ENCODE results near the gene OXCT2. TPM values are rescaled to one million over a fixed set of nuclear protein-coding genes. Genes with fewer than 3 reads are reported as not detected.
"Not testable (repeated sequence)": the region's sequence is repeated elsewhere in the genome, so short reads cannot be mapped to it uniquely, and the experiment has no call there.

Gene OXCT2
- total RNA-seq, 1 donor from 2014 or later: 0.43 TPM

- Histone ChIP-seq H3K36me3 (no peaks in the 10 kb centered on the region), H3K27me3 (no peaks in the 10 kb centered on the region), H3K4me1 (no peaks in the 10 kb centered on the region), H3K4me3 (no peak overlapping the region), H3K9me3 (no peaks in the 10 kb centered on the region), H3K27ac (no peak overlapping the region)
- DNase-seq (peak; percentile 87), ATAC-seq (peak; percentile 96)
- peak; percentile 81 for TF ChIP-seq CTCF (IDR thresholded peaks at IDR 0.05)
- intact Hi-C loops (cut with DNase I): no loop called here
Measured at GRCh38 chr1:39799770-39800470, 28.8 kb upstream of the OXCT2 start.

GRCh38 chr1:39798859-39799769 is 28.0 kb upstream of the OXCT2 start:
- H3K4me1 ChIP-seq; H3K36me3 ChIP-seq; H3K27me3 ChIP-seq; H3K9me3 ChIP-seq; intact Hi-C loops (cut with DNase I): not testable (repeated sequence)
- H3K4me3 ChIP-seq: peak overlapping the region; percentile 16
- peak; percentile 79 for DNase-seq
- H3K27ac ChIP-seq: peak overlapping the region; percentile 53
- ATAC-seq: peak; percentile 93

- no peaks in the 10 kb centered on the region for H3K9me3 ChIP-seq
- ATAC-seq: no peak
- H3K36me3 ChIP-seq: no peaks in the 10 kb centered on the region
- no peak for TF ChIP-seq CTCF (IDR thresholded peaks at IDR 0.05)
- H3K27ac ChIP-seq: no peak overlapping the region
- DNase-seq: no peak
- intact Hi-C loops (cut with DNase I): no loop called here
- H3K4me1 ChIP-seq: no peaks in the 10 kb centered on the region
- H3K27me3 ChIP-seq: no peaks in the 10 kb centered on the region
- no peak overlapping the region for H3K4me3 ChIP-seq
Measured at GRCh38 chr1:39795651-39796050, 24.5 kb upstream of the OXCT2 start.

GRCh38 chr1:39791838-39792237 is 20.7 kb upstream of the OXCT2 start:
- Histone ChIP-seq H3K36me3 (no peaks in the 10 kb centered on the region), H3K27ac (no peak overlapping the region), H3K4me1 (no peaks in the 10 kb centered on the region), H3K27me3 (peaks cover 17% of the 10 kb centered on the region), H3K4me3 (no peak overlapping the region), H3K9me3 (no peaks in the 10 kb centered on the region)
- TF ChIP-seq CTCF (IDR thresholded peaks at IDR 0.05): no peak
- DNase-seq: no peak
- intact Hi-C loops (cut with DNase I): no loop called here
- no peak for ATAC-seq

- Histone ChIP-seq H3K4me3 (peak overlapping the region; percentile 58), H3K4me1 (no peaks in the 10 kb centered on the region), H3K27ac (peak overlapping the region; percentile 47), H3K36me3 (no peaks in the 10 kb centered on the region), H3K9me3 (no peaks in the 10 kb centered on the region), H3K27me3 (peaks cover 20% of the 10 kb centered on the region)
- TF ChIP-seq CTCF (IDR thresholded peaks at IDR 0.05): no peak
- DNase-seq: no peak
- intact Hi-C loops (cut with DNase I): no loop called here
- no peak for ATAC-seq
Measured at GRCh38 chr1:39789571-39790110, 18.5 kb upstream of the OXCT2 start.

All from upper lobe of right lung (tissue), 1 donor.